ENCODE measurements around the gene DIRAS1. TPM values are rescaled to one million over a fixed set of nuclear protein-coding genes. Genes with fewer than 3 reads are reported as not detected.

Gene DIRAS1
- polyA plus RNA-seq, 1 experiment: 21.4 TPM

DNA sequence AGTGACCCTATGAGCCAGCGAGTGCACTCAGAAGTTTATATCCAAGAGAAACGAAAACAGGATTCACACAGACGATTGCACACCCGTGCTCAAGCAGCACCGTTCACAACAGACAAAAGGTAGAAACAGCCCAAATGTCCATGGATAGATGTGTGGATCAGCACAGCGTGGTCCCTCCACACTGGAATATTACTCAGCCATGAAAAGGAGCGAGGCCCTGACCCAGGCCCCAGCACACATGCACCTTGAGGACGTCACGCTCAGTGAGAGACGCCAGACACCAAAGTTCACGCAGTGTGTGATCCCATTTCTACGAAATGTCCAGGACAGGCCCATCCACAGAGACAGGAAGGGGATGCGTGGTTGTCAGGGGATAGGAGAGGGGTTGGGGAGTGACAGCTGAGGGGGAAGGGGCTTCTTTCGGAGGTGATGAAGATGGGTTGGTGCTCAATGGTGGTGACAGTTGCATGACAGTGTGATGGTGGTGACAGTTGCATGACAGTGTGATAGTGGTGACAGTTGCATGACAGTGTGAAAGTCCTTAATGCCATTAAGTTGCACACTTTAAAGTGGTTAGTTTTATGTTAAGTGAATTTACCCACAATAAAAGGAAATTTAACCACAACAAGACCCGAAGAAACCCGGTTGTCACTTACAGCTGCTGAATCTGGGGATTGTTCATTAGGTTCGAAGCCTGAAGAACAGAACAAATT lies 37.6 kb upstream of the DIRAS1 start:
- H3K4me3 ChIP-seq (ENCODE audit: low read depth, low read length): no peak overlapping the region
- H3K27me3 ChIP-seq (ENCODE audit: control insufficient read depth, insufficient read depth, low read length): no peaks in the 10 kb centered on the region
- POLR2A ChIA-PET: no interaction called here
- CTCF ChIA-PET: interaction anchor here (1.6 to 2.1 kb wide), 2 partner anchors 9 to 110 kb away, joined by 4 to 9 read pairs; no protein-coding TSS in a partner anchor
- TF ChIP-seq, protein P1, sequence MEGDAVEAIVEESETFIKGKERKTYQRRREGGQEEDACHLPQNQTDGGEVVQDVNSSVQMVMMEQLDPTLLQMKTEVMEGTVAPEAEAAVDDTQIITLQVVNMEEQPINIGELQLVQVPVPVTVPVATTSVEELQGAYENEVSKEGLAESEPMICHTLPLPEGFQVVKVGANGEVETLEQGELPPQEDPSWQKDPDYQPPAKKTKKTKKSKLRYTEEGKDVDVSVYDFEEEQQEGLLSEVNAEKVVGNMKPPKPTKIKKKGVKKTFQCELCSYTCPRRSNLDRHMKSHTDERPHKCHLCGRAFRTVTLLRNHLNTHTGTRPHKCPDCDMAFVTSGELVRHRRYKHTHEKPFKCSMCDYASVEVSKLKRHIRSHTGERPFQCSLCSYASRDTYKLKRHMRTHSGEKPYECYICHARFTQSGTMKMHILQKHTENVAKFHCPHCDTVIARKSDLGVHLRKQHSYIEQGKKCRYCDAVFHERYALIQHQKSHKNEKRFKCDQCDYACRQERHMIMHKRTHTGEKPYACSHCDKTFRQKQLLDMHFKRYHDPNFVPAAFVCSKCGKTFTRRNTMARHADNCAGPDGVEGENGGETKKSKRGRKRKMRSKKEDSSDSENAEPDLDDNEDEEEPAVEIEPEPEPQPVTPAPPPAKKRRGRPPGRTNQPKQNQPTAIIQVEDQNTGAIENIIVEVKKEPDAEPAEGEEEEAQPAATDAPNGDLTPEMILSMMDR (IDR thresholded peaks at IDR 0.05; ENCODE audit: insufficient read depth, low read depth, low read length): no peak
- DNase-seq (ENCODE audit: low read depth): no peak
- H3K36me3 ChIP-seq (ENCODE audit: control insufficient read depth, insufficient read depth, low read length): peaks cover 37% of the 10 kb centered on the region

DNA sequence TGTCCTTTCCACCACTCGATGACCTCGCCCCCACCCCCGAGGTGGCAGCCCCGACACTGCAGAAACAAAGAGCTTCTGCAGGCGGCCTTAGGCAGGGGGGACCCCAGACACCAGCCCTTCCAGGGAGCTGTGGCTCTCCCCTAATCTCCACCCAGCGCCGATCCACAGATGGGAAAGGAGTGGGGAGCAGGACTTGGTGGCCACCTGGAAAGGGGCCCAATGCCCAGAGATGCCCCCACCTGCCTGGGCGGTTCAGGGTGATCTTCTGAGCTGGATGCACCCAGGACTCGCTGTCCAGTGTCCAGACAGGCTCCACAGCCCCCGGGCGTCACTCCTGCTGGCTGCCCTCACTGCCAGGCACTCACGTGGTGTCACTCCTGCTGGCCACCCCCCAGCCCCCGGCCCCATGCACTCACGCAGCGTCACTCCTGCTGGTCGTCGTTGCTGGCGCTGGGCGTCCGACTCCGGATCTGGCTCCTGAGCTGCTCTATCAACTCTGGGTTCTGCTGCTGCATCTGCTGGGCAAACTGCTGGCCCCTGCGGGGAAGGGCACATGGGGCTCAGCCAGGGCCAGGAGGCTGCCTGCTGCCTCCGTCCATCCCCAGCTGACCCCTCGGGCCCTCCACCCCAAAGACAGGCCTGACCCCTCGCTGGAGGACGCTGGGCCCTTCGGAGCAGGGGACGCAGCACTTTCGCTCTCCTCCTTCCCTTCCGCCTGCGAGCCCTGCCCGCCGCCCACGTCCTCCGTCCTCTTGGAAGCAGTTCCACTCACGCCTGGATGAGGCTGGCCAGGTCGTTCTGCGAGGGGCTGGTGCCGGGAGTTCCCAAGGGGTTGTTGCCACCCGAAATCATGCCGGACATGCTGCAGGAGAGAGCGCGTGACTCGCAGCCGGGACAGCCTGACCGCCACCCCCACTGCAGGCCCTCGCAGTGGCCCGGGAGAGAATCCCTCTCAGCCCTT lies 36.0 kb upstream of the DIRAS1 start:
- TF ChIP-seq, protein P1 (IDR thresholded peaks at IDR 0.05; ENCODE audit: insufficient read depth, low read depth, low read length): no peak
- ChIA-PET CTCF (interaction anchor here (1.2 kb wide), 1 partner anchor 109 kb away, joined by 6 read pairs; no protein-coding TSS in a partner anchor), POLR2A (no interaction called here)
- no peak for DNase-seq (ENCODE audit: low read depth)
- Histone ChIP-seq H3K27me3 (ENCODE audit: control insufficient read depth, insufficient read depth, low read length) (no peaks in the 10 kb centered on the region), H3K36me3 (ENCODE audit: control insufficient read depth, insufficient read depth, low read length) (peaks cover 28% of the 10 kb centered on the region), H3K4me3 (ENCODE audit: low read depth, low read length) (no peak overlapping the region)

DNA sequence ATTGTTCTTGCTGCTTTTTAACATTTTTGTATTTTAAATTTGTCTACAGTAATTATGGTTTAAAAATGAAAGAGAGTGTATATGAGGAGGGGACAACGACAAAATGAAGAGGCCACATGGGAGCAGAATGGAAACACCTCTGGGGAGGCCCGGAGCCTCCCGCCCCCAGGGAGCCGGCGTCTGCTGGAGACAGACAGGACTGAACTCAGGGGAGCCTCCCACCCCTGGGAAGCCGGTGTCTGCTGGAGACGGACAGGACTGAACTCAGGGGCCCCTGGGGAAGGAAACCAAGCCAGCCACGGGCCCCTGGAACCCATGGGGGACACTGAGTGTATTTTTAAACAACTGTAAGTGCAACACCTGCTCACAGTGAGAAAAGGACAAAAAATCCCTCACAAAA lies 35.3 kb upstream of the DIRAS1 start:
- no peak for DNase-seq (ENCODE audit: low read depth)
- ChIA-PET CTCF (interaction anchor here (1.2 to 1.4 kb wide), 2 partner anchors 108 kb away, joined by 5 to 6 read pairs; no protein-coding TSS in a partner anchor), POLR2A (no interaction called here)
- H3K27me3 ChIP-seq (ENCODE audit: control insufficient read depth, insufficient read depth, low read length): no peaks in the 10 kb centered on the region
- H3K4me3 ChIP-seq (ENCODE audit: low read depth, low read length): no peak overlapping the region
- peaks cover 26% of the 10 kb centered on the region for H3K36me3 ChIP-seq (ENCODE audit: control insufficient read depth, insufficient read depth, low read length)
- TF ChIP-seq, protein P1 (IDR thresholded peaks at IDR 0.05; ENCODE audit: insufficient read depth, low read depth, low read length): no peak

DNA sequence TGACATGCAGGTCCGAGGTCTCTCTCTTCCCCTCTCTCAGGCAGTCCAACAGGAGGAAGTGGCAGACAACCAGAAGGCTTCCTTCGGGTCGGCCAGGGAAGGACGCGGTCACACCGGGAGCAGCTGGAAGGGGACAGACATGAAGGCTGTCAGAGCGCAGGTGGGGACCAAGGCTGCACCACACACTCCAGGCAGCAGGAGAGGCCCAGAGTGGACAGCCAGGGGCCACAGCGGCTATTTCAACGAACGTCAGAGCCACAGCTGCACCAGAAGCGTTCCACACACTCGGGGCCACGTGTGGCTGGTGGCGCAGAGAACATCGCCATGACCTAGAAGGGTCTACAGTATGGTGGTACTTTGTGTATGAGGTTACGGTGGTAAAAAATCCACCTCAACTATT lies 34.6 kb upstream of the DIRAS1 start:
- Histone ChIP-seq H3K4me3 (ENCODE audit: low read depth, low read length) (no peak overlapping the region), H3K27me3 (ENCODE audit: control insufficient read depth, insufficient read depth, low read length) (no peaks in the 10 kb centered on the region), H3K36me3 (ENCODE audit: control insufficient read depth, insufficient read depth, low read length) (peaks cover 23% of the 10 kb centered on the region)
- ChIA-PET POLR2A (no interaction called here), CTCF (interaction anchor here (0.7 to 1.4 kb wide), 2 partner anchors 107 to 128 kb away, joined by 3 to 5 read pairs; no protein-coding TSS in a partner anchor)
- TF ChIP-seq, protein P1 (IDR thresholded peaks at IDR 0.05; ENCODE audit: insufficient read depth, low read depth, low read length): no peak
- no peak for DNase-seq (ENCODE audit: low read depth)

DNA sequence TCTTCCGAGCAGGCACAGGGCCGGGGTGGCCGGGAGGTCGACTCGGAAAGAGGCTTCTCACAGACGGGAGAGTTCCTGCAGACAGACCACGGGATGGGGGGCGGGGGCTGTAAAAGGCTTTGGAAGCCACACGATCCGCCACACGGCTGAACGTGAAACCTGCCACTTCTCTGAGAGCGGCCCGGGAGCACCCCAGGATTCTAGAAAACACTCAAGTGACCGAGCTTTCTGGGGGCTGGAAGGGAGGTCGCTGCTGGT lies 34.2 kb upstream of the DIRAS1 start:
- CTCF ChIA-PET: interaction anchor here (0.7 to 1.4 kb wide), 2 partner anchors 107 to 128 kb away, joined by 3 to 5 read pairs; no protein-coding TSS in a partner anchor
- Histone ChIP-seq H3K4me3 (ENCODE audit: low read depth, low read length) (no peak overlapping the region), H3K27me3 (ENCODE audit: control insufficient read depth, insufficient read depth, low read length) (no peaks in the 10 kb centered on the region), H3K36me3 (ENCODE audit: control insufficient read depth, insufficient read depth, low read length) (peaks cover 20% of the 10 kb centered on the region)
- no peak for DNase-seq (ENCODE audit: low read depth)
- POLR2A ChIA-PET: no interaction called here
- TF ChIP-seq, protein P1 (IDR thresholded peaks at IDR 0.05; ENCODE audit: insufficient read depth, low read depth, low read length): no peak
